Osteocyte (in vitro differentiated cells): ENCODE measurements around the gene CXCL10. TPM values are rescaled to one million over a fixed set of nuclear protein-coding genes. Genes with fewer than 3 reads are reported as not detected.

Experiments
- DNase-seq: peaks from one replicate; pipeline ENCODE4 v3.0.0; 2021; ENCODE audit warnings: mixed read lengths; ENCODE audit not compliant: unreplicated experiment; ENCODE audit errors: extremely low spot score
- H3K27ac Mint-ChIP-seq: one replicate; pipeline ENCODE4 v1.8.0; 2021; ENCODE audit warnings: mild to moderate bottlenecking, mixed read lengths; ENCODE audit not compliant: unreplicated experiment
- H3K27me3 Mint-ChIP-seq: one replicate; pipeline ENCODE4 v1.8.0; 2021; ENCODE audit warnings: mixed read lengths; ENCODE audit not compliant: unreplicated experiment
- H3K36me3 Mint-ChIP-seq: one replicate; pipeline ENCODE4 v1.8.0; 2021; ENCODE audit warnings: mixed read lengths; ENCODE audit not compliant: unreplicated experiment
- H3K4me1 Mint-ChIP-seq: one replicate; pipeline ENCODE4 v1.8.0; 2021; ENCODE audit warnings: mixed read lengths; ENCODE audit not compliant: unreplicated experiment
- H3K4me3 Mint-ChIP-seq: one replicate; pipeline ENCODE4 v1.8.0; 2021; ENCODE audit warnings: mild to moderate bottlenecking, moderate library complexity, mixed read lengths; ENCODE audit not compliant: unreplicated experiment
- H3K9me3 Mint-ChIP-seq: one replicate; pipeline ENCODE4 v1.8.0; 2021; ENCODE audit warnings: mixed read lengths; ENCODE audit not compliant: unreplicated experiment
- CTCF ChIP-seq: fragments of 200-600 bp; sonication (generic); IDR thresholded peaks from 2 replicates; pipeline ENCODE4 v1.5.0; 2021; ENCODE audit warnings: antibody characterized with exemption, mild to moderate bottlenecking, moderate library complexity
- total RNA-seq: library from RNA; stranded (reverse); gene quantifications from 2 replicates; pipeline ENCODE4 v1.2.1, GENCODE V29; 2021

CXCL10 gene
- total RNA-seq, 1 donor from 2014 or later: not detected

GRCh38 chr4:76061421-76061820 is 38.1 kb upstream of the CXCL10 start:
- no peak for TF ChIP-seq CTCF
- no peak overlapping the region for H3K4me3 Mint-ChIP-seq
- H3K27me3 Mint-ChIP-seq: peaks cover 65% of the 10 kb centered on the region
- H3K9me3 Mint-ChIP-seq: no peaks in the 10 kb centered on the region
- no peak overlapping the region for H3K27ac Mint-ChIP-seq
- no peaks in the 10 kb centered on the region for H3K4me1 Mint-ChIP-seq
- H3K36me3 Mint-ChIP-seq: no peaks in the 10 kb centered on the region
- DNase-seq: no peak

GRCh38 chr4:76060506-76060905 is 37.2 kb upstream of the CXCL10 start:
- no peak for TF ChIP-seq CTCF
- H3K4me3 Mint-ChIP-seq: no peak overlapping the region
- H3K9me3 Mint-ChIP-seq: no peaks in the 10 kb centered on the region
- no peak overlapping the region for H3K27ac Mint-ChIP-seq
- H3K27me3 Mint-ChIP-seq: peaks cover 74% of the 10 kb centered on the region
- no peaks in the 10 kb centered on the region for H3K4me1 Mint-ChIP-seq
- DNase-seq: no peak
- H3K36me3 Mint-ChIP-seq: no peaks in the 10 kb centered on the region

- Mint-ChIP-seq H3K4me1 (no peaks in the 10 kb centered on the region), H3K27ac (no peak overlapping the region), H3K4me3 (no peak overlapping the region), H3K27me3 (peaks cover 82% of the 10 kb centered on the region), H3K36me3 (no peaks in the 10 kb centered on the region), H3K9me3 (no peaks in the 10 kb centered on the region)
- no peak for DNase-seq
- no peak for TF ChIP-seq CTCF
Observed at GRCh38 chr4:76059750-76060149, 36.5 kb upstream of the CXCL10 start.

GRCh38 chr4:76058888-76059426 is 35.7 kb upstream of the CXCL10 start:
- Mint-ChIP-seq H3K4me1 (no peaks in the 10 kb centered on the region), H3K27ac (no peak overlapping the region), H3K4me3 (no peak overlapping the region), H3K27me3 (peaks cover 76% of the 10 kb centered on the region), H3K36me3 (no peaks in the 10 kb centered on the region), H3K9me3 (no peaks in the 10 kb centered on the region)
- no peak for DNase-seq
- TF ChIP-seq CTCF: no peak

- no peak overlapping the region for H3K27ac Mint-ChIP-seq
- H3K4me1 Mint-ChIP-seq: no peaks in the 10 kb centered on the region
- no peak for TF ChIP-seq CTCF
- no peaks in the 10 kb centered on the region for H3K9me3 Mint-ChIP-seq
- no peak for DNase-seq
- no peaks in the 10 kb centered on the region for H3K36me3 Mint-ChIP-seq
- H3K27me3 Mint-ChIP-seq: peaks cover 79% of the 10 kb centered on the region
- H3K4me3 Mint-ChIP-seq: no peak overlapping the region
Observed at GRCh38 chr4:76058302-76058701, 35.0 kb upstream of the CXCL10 start.
